DOHH2 (cell line): ENCODE results near the gene CCT8L2.
"Not testable (repeated sequence)": the region's sequence is repeated elsewhere in the genome, so short reads cannot be mapped to it uniquely, and the experiment has no call there.

ENCODE experiments used
- H3F3A ChIP-seq: fragments of 200-600 bp; sonication (generic), shearing (Covaris generic); 2 replicates; pipeline ENCODE4 v1.6.0; 2016; ENCODE audit warnings: antibody characterized with exemption, mild to moderate bottlenecking; ENCODE audit not compliant: control insufficient read depth, insufficient read depth
- H3K27ac ChIP-seq: fragments of 200-600 bp; sonication (generic); 2 replicates; pipeline ENCODE4 v1.5.1; 2014; ENCODE audit warnings: low read depth, mild to moderate bottlenecking, low read length, moderate library complexity
- H3K27me3 ChIP-seq: fragments of 200-600 bp; sonication (generic); 2 replicates; pipeline ENCODE4 v1.6.1; 2014; ENCODE audit warnings: mild to moderate bottlenecking, low read length, mixed read lengths; ENCODE audit not compliant: control insufficient read depth
- H3K36me3 ChIP-seq: fragments of 200-600 bp; sonication (generic); 2 replicates; pipeline ENCODE4 v1.6.1; 2014; ENCODE audit warnings: mild to moderate bottlenecking, low read length, moderate library complexity, mixed read lengths; ENCODE audit not compliant: control insufficient read depth
- H3K4me1 ChIP-seq: fragments of 200-600 bp; sonication (generic); 2 replicates; pipeline ENCODE4 v1.6.1; 2014; ENCODE audit warnings: mild to moderate bottlenecking, low read length, mixed read lengths; ENCODE audit not compliant: control insufficient read depth
- H3K4me2 ChIP-seq: fragments of 200-600 bp; sonication (generic); 2 replicates; pipeline ENCODE4 v1.6.0; 2014; ENCODE audit warnings: mild to moderate bottlenecking, low read length, moderate library complexity
- H3K4me3 ChIP-seq: fragments of 200-600 bp; sonication (generic); 2 replicates; pipeline ENCODE4 v1.5.1; 2014; ENCODE audit warnings: mild to moderate bottlenecking, low read length, mixed read lengths
- H3K79me2 ChIP-seq: fragments of 200-600 bp; sonication (generic); 2 replicates; pipeline ENCODE4 v1.6.1; 2014; ENCODE audit warnings: mild to moderate bottlenecking, low read length, mixed read lengths; ENCODE audit not compliant: control insufficient read depth
- H3K9me2 ChIP-seq: fragments of 200-600 bp; sonication (generic); replicated peaks from 2 replicates; pipeline ENCODE4 v1.6.1; 2014; ENCODE audit warnings: mild to moderate bottlenecking, low read length, mixed read lengths; ENCODE audit not compliant: control insufficient read depth
- H3K9me3 ChIP-seq: fragments of 200-600 bp; sonication (generic); 2 replicates; pipeline ENCODE4 v1.6.1; 2014; ENCODE audit warnings: antibody characterized with exemption, low read length, mixed read lengths; ENCODE audit not compliant: control insufficient read depth, insufficient read depth
- H4K20me1 ChIP-seq: fragments of 200-600 bp; sonication (generic); 2 replicates; pipeline ENCODE4 v1.6.0; 2014; ENCODE audit warnings: low read depth, mild to moderate bottlenecking, antibody characterized with exemption, low read length, moderate library complexity; ENCODE audit not compliant: control insufficient read depth, insufficient read depth
- CTCF ChIP-seq: fragments of 200-600 bp; sonication (generic); IDR thresholded peaks from one replicate; pipeline ENCODE4 v1.5.1; 2014; ENCODE audit warnings: antibody characterized with exemption, mild to moderate bottlenecking, low read depth, low read length; ENCODE audit not compliant: poor library complexity, severe bottlenecking
- EZH2phosphoT487 ChIP-seq: fragments of 200-600 bp; sonication (generic); IDR thresholded peaks from 2 replicates; pipeline ENCODE4 v1.6.1; 2017; ENCODE audit warnings: borderline replicate concordance, mild to moderate bottlenecking, antibody characterized with exemption, low read length, moderate library complexity, mixed read lengths

CCT8L2 gene

DNA sequence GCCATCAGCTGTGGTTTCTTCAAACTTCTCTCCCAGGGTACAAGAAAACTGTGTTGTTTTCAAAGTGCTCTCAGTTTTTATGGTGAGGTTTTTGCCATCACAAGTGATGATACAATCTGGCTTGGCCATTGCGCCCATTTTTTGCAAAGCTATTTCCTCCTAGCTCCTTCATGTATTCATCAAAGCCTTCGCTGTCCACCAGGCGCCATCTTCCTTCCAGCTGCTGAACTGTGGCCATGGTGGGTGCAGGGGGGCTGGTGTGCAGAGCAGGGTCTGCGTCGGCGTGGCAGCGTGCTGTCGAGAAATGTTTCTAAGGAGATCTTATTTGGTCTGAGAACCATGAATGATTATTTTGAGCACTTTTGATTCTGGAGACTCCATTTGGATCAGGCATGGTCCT lies 2.6 kb upstream of the CCT8L2 start:
- H3K4me2 ChIP-seq, H3K27me3 ChIP-seq, H3K9me3 ChIP-seq: not testable (repeated sequence)

DNA sequence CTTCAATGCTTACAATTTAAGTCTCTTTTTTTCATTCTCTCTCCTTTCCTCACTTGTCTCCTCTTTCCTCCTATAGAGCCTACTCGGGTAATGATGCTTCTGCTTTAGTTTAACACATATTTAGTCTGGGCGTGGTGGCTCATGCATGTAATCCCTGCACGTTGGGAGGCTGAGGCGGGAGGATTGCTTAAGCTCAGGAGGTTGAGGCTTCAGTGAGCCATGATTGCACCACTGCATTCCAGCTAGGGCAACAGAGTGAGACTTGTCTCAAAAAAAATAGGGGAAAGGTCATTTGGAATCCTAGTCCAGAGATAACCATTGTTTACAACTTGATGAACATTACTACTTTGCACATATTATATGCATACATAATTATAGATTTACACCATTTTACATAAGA lies 1.4 kb upstream of the CCT8L2 start:
- Histone ChIP-seq H3K9me2 (no peaks in the 10 kb centered on the region), H3K4me2 (no peak overlapping the region), H4K20me1 (no peaks in the 10 kb centered on the region), H3K27ac (no peak overlapping the region), H3K79me2 (no peaks in the 10 kb centered on the region), H3K9me3 (no peaks in the 10 kb centered on the region), H3K27me3 (no peaks in the 10 kb centered on the region), H3K4me3 (no peak overlapping the region), H3F3A (no peaks in the 10 kb centered on the region), H3K36me3 (no peaks in the 10 kb centered on the region), H3K4me1 (no peaks in the 10 kb centered on the region)
- TF ChIP-seq CTCF: no peak
- no peak for TF ChIP-seq EZH2phosphoT487

More for the DNA sequence above, 2.6 kb upstream of the CCT8L2 start:
- H3K36me3 ChIP-seq, H3K79me2 ChIP-seq, H3K4me1 ChIP-seq, H3K4me3 ChIP-seq, H3K27ac ChIP-seq, H4K20me1 ChIP-seq, H3K9me2 ChIP-seq, H3F3A ChIP-seq: not testable (repeated sequence)

DNA sequence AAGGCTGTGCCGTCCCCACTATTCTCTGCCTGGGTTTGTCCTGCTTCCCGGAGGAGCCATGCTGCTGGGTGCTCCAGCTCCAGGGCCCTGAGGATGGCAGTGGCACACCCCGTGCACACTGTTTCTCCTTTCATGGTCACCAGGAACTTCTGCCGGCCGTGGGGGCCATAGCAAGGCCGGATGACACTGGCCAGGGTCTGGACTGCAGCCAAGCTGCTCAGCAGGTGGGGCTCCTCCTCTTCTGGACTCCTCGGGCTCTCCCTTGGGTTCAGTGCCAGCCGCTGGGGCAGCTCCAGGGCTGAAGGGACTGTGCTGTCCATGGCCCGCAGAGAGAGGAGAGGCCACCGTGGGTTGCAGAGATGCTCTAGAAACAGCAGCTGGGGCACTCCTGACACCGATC lies 379 bp downstream of the CCT8L2 start:
- not testable (repeated sequence) for H3K9me3 ChIP-seq, H3K4me3 ChIP-seq, H3K4me2 ChIP-seq, H3K27ac ChIP-seq, H4K20me1 ChIP-seq, H3K9me2 ChIP-seq, H3K27me3 ChIP-seq, H3K79me2 ChIP-seq, H3K36me3 ChIP-seq, H3K4me1 ChIP-seq, H3F3A ChIP-seq

DNA sequence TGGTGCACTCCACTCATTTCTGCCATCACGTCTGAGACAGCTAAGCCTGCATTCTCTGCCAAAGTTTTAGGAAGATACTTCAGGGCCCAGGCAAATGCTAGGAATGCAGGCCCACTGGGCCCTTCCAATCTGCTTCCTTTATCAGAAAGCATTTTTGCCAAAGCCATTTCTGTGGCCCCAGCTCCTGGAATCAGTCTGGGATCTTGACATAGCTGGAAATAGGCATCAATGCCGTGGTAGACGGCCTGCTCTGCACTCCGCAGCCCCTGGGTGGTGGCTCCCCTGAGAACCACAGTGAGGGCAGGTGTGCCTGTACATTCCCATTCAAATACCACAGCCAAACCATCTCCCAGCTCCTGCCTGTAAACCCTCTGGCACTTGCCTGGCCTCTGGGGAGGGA lies 1.5 kb downstream of the CCT8L2 start:
- not testable (repeated sequence) for H3F3A ChIP-seq, H3K4me3 ChIP-seq, H3K4me2 ChIP-seq, H3K36me3 ChIP-seq, H4K20me1 ChIP-seq, H3K4me1 ChIP-seq, H3K79me2 ChIP-seq, H3K27ac ChIP-seq, H3K9me3 ChIP-seq, H3K27me3 ChIP-seq, H3K9me2 ChIP-seq

- Histone ChIP-seq H4K20me1 (no peaks in the 10 kb centered on the region), H3K4me1 (no peaks in the 10 kb centered on the region), H3F3A (no peaks in the 10 kb centered on the region), H3K9me2 (no peaks in the 10 kb centered on the region), H3K36me3 (no peaks in the 10 kb centered on the region), H3K27ac (no peak overlapping the region), H3K9me3 (no peaks in the 10 kb centered on the region), H3K79me2 (no peaks in the 10 kb centered on the region), H3K4me2 (no peak overlapping the region), H3K4me3 (no peak overlapping the region), H3K27me3 (no peaks in the 10 kb centered on the region)
- TF ChIP-seq CTCF (no peak), EZH2phosphoT487 (no peak)
These were observed 5.6 kb downstream of the CCT8L2 start for GRCh38 chr22:16586991-16587390.
